Measurements from ENCODE around the gene RAB36.

DNA sequence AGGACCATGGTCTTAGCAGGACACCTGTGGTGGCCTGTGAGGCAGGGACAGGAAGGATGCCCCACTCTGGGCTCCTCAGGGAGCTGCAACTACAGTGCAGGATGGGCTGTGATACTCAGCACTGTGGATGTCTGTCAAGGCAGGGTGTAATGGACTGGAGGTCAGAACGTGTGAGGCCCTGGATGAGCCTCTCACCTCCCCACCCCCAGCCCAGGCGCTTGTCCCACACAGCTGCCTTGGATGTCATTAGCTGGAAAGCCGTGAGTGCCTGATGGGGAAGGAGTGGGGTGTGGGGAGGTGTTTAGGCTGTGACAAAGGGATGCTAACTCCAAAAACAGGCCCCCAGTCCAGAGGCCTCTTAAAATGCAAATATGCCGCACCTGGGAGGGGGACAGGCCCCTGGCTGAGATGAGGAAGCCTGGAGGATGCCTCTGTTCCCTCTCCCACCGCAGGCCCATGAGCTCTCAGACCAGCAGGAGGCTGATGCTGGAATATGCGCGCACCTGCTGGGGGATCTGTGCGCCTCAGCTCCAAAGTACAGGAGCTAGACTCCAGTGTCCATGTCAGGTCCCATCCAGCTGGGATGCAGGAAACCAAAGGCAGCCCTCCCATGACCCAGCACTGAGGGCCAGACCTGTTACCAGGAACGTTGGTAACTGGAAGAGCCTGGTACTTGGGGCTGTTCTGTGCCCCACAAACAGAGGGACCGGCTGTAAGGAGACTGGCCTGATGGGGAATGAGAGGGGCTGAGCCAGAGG lies 28.6 kb upstream of the RAB36 start:
- TF ChIP-seq, protein P1, sequence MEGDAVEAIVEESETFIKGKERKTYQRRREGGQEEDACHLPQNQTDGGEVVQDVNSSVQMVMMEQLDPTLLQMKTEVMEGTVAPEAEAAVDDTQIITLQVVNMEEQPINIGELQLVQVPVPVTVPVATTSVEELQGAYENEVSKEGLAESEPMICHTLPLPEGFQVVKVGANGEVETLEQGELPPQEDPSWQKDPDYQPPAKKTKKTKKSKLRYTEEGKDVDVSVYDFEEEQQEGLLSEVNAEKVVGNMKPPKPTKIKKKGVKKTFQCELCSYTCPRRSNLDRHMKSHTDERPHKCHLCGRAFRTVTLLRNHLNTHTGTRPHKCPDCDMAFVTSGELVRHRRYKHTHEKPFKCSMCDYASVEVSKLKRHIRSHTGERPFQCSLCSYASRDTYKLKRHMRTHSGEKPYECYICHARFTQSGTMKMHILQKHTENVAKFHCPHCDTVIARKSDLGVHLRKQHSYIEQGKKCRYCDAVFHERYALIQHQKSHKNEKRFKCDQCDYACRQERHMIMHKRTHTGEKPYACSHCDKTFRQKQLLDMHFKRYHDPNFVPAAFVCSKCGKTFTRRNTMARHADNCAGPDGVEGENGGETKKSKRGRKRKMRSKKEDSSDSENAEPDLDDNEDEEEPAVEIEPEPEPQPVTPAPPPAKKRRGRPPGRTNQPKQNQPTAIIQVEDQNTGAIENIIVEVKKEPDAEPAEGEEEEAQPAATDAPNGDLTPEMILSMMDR (optimal IDR thresholded peaks at IDR 0.05 in 1 of 3, IDR thresholded peaks at IDR 0.05 in 1 of 3, conservative IDR thresholded peaks at IDR 0.05 in 1 of 3; ENCODE audit: extremely low read depth in 1 of 3, insufficient read depth in 2 of 3, low read length in 3 of 3): no peak
- TF ChIP-seq EZH2 (IDR thresholded peaks at IDR 0.05; ENCODE audit: low read length): no peak

All from keratinocyte (primary cell).